GM12878 (cell line): Measurements from ENCODE around the gene GPC6. TPM values are rescaled to one million over a fixed set of nuclear protein-coding genes. Genes with fewer than 3 reads are reported as not detected.

ENCODE experiments used
- CBFB ChIP-seq: IDR thresholded peaks from 2 replicates; pipeline ENCODE4 v1.6.1; 2016; ENCODE audit warnings: antibody characterized with exemption, low read depth
- HDAC2 ChIP-seq: fragments of 200-600 bp; sonication (generic); IDR thresholded peaks from 2 replicates; pipeline ENCODE4 v1.6.1; 2017
- HDAC6 ChIP-seq: fragments of 200-600 bp; sonication (generic); IDR thresholded peaks from one replicate; pipeline ENCODE4 v1.8.0; 2017; ENCODE audit warnings: antibody characterized with exemption; ENCODE audit not compliant: unreplicated experiment
- NFYA ChIP-seq: IDR thresholded peaks from 2 replicates; pipeline ENCODE4 v1.6.1; 2011; ENCODE audit warnings: low read depth, mild to moderate bottlenecking, low read length, improper control_type of control experiment, borderline replicate concordance
- NR2C1 ChIP-seq: fragments of 450-650 bp; IDR thresholded peaks from 2 replicates; pipeline ENCODE4 v1.6.1; 2017; ENCODE audit warnings: antibody characterized with exemption, mild to moderate bottlenecking, moderate library complexity
- RUNX3 ChIP-seq: IDR thresholded peaks from 2 replicates; pipeline ENCODE4 v1.6.1; 2012; ENCODE audit warnings: low read length, inconsistent platforms
- TAF1 ChIP-seq: IDR thresholded peaks from 2 replicates; pipeline ENCODE4 v1.6.1; 2011; ENCODE audit warnings: mild to moderate bottlenecking, low read depth, low read length, borderline replicate concordance
- TCF12 ChIP-seq: IDR thresholded peaks from 2 replicates; pipeline ENCODE4 v1.6.1; 2011; ENCODE audit warnings: low read depth, mild to moderate bottlenecking, low read length
- ZNF217 ChIP-seq: fragments of 450-650 bp; IDR thresholded peaks from 2 replicates; pipeline ENCODE4 v1.6.1; 2017; ENCODE audit warnings: antibody characterized with exemption, mild to moderate bottlenecking
- polyA plus RNA-seq, 11 experiments: library from polyadenylated mRNA; depleted of rRNA in 4 of 11; unstranded in 6 of 11; stranded (reverse) in 5 of 11; fragments of >200 nt; fragmentation: Nextera tagmentation in 4 of 11; fragmentation: Illumina TruSeq in 1 of 11; extraction: Ambion mirVana in 4 of 11; extraction: Trizol in 1 of 11; gene quantifications; 1 replicate in 1 of 11; 2 replicates in 10 of 11; pipeline versions ENCODE4 v1.2.1 to v1.2.3, GENCODE V29; 2011 to 2016; ENCODE audit warnings: inconsistent platforms in 2 of 11, missing spikeins in 2 of 11, low read depth in 1 of 11
- total RNA-seq, 4 experiments: library from RNA; depleted of rRNA in 3 of 4; stranded (reverse); fragments of >200 nt in 3 of 4; fragmentation: Illumina TruSeq in 1 of 4; extraction: Trizol in 1 of 4; gene quantifications; 2 replicates each; pipeline versions ENCODE4 v1.2.1 to v1.2.3, GENCODE V29; 2013 to 2021
- TF ChIP-seq, protein P1 (sequence below): fragments of 450-650 bp; IDR thresholded peaks from 2 replicates; pipeline ENCODE4 v1.6.1; 2016; ENCODE audit warnings: mild to moderate bottlenecking, moderate library complexity, borderline replicate concordance
- TF ChIP-seq, protein P2 (sequence below): fragments of 450-650 bp; IDR thresholded peaks from 2 replicates; pipeline ENCODE4 v1.6.1; 2017; ENCODE audit warnings: low read depth, mild to moderate bottlenecking, moderate library complexity
- TF ChIP-seq, protein P3 (sequence below): fragments of 450-650 bp; formaldehyde crosslinking; IDR thresholded peaks from 2 replicates; pipeline ENCODE4 v1.4.0; 2020; ENCODE audit warnings: mild to moderate bottlenecking, moderate library complexity
- TF ChIP-seq, protein P4 (sequence below): fragments of 450-650 bp; IDR thresholded peaks from 2 replicates; pipeline ENCODE4 v1.6.1; 2018; ENCODE audit warnings: mild to moderate bottlenecking, low read depth, moderate library complexity; ENCODE audit not compliant: partially characterized antibody

Gene GPC6
- total and polyA plus RNA-seq, 10 of the 15 experiments (the other 5 are each of a cell fraction or from before 2014, with no cell fraction given) = 0.03 to 0.04 (median 0.03) TPM; not detected in 7

DNA sequence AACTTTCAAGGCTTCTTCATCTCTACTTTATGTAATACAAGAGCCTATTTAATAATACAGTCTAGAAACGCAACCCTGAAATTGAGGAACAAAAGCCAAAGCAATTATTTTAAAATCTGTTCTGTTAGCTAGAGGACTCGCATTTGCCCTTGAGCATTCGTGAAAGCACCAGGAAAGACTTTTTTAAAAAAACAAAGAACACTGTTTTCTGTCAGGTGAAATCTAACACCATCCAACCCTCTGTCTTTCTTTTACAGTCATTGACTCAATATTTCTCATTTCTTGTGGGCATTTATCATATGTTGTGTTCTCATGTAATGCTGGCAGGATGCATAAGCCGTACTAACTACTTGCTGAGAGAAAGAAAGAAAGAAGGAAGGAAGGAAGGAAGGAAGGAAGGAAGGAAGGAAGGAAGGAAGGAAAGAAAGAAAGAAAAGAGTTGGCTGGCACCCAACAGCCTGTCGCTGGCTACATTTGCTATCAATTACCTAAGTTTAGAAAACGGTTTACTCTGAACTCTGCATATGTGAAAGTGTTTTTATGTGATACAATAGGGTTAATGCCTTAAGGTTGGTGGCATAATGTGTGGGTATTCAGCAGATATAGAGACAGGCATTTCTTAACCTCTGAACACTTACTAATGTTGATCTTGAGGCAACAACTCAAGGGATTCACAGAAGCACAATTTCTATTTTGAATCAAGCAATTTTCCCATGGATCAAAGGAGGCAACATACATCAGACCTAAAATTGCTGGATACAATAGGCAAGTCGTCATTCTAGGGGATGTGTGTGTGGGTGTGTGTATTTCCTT, 807.4 kb downstream of the GPC6 start (continued):
- TF ChIP-seq, protein P1, sequence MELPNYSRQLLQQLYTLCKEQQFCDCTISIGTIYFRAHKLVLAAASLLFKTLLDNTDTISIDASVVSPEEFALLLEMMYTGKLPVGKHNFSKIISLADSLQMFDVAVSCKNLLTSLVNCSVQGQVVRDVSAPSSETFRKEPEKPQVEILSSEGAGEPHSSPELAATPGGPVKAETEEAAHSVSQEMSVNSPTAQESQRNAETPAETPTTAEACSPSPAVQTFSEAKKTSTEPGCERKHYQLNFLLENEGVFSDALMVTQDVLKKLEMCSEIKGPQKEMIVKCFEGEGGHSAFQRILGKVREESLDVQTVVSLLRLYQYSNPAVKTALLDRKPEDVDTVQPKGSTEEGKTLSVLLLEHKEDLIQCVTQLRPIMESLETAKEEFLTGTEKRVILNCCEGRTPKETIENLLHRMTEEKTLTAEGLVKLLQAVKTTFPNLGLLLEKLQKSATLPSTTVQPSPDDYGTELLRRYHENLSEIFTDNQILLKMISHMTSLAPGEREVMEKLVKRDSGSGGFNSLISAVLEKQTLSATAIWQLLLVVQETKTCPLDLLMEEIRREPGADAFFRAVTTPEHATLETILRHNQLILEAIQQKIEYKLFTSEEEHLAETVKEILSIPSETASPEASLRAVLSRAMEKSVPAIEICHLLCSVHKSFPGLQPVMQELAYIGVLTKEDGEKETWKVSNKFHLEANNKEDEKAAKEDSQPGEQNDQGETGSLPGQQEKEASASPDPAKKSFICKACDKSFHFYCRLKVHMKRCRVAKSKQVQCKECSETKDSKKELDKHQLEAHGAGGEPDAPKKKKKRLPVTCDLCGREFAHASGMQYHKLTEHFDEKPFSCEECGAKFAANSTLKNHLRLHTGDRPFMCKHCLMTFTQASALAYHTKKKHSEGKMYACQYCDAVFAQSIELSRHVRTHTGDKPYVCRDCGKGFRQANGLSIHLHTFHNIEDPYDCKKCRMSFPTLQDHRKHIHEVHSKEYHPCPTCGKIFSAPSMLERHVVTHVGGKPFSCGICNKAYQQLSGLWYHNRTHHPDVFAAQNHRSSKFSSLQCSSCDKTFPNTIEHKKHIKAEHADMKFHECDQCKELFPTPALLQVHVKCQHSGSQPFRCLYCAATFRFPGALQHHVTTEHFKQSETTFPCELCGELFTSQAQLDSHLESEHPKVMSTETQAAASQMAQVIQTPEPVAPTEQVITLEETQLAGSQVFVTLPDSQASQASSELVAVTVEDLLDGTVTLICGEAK = no peak
- TF ChIP-seq TCF12 = no peak
- TF ChIP-seq HDAC2 = no peak
- TF ChIP-seq CBFB = no peak
- no peak for TF ChIP-seq RUNX3
- TF ChIP-seq ZNF217 = no peak
- TF ChIP-seq, protein P2, sequence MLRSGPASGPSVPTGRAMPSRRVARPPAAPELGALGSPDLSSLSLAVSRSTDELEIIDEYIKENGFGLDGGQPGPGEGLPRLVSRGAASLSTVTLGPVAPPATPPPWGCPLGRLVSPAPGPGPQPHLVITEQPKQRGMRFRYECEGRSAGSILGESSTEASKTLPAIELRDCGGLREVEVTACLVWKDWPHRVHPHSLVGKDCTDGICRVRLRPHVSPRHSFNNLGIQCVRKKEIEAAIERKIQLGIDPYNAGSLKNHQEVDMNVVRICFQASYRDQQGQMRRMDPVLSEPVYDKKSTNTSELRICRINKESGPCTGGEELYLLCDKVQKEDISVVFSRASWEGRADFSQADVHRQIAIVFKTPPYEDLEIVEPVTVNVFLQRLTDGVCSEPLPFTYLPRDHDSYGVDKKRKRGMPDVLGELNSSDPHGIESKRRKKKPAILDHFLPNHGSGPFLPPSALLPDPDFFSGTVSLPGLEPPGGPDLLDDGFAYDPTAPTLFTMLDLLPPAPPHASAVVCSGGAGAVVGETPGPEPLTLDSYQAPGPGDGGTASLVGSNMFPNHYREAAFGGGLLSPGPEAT = no peak
- no peak for TF ChIP-seq HDAC6
- TF ChIP-seq TAF1 = no peak
- TF ChIP-seq, protein P3, sequence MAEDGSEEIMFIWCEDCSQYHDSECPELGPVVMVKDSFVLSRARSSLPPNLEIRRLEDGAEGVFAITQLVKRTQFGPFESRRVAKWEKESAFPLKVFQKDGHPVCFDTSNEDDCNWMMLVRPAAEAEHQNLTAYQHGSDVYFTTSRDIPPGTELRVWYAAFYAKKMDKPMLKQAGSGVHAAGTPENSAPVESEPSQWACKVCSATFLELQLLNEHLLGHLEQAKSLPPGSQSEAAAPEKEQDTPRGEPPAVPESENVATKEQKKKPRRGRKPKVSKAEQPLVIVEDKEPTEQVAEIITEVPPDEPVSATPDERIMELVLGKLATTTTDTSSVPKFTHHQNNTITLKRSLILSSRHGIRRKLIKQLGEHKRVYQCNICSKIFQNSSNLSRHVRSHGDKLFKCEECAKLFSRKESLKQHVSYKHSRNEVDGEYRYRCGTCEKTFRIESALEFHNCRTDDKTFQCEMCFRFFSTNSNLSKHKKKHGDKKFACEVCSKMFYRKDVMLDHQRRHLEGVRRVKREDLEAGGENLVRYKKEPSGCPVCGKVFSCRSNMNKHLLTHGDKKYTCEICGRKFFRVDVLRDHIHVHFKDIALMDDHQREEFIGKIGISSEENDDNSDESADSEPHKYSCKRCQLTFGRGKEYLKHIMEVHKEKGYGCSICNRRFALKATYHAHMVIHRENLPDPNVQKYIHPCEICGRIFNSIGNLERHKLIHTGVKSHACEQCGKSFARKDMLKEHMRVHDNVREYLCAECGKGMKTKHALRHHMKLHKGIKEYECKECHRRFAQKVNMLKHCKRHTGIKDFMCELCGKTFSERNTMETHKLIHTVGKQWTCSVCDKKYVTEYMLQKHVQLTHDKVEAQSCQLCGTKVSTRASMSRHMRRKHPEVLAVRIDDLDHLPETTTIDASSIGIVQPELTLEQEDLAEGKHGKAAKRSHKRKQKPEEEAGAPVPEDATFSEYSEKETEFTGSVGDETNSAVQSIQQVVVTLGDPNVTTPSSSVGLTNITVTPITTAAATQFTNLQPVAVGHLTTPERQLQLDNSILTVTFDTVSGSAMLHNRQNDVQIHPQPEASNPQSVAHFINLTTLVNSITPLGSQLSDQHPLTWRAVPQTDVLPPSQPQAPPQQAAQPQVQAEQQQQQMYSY (CRISPR knock-in tag) = no peak
- no peak for TF ChIP-seq NR2C1
- no peak for TF ChIP-seq NFYA
- TF ChIP-seq, protein P4, sequence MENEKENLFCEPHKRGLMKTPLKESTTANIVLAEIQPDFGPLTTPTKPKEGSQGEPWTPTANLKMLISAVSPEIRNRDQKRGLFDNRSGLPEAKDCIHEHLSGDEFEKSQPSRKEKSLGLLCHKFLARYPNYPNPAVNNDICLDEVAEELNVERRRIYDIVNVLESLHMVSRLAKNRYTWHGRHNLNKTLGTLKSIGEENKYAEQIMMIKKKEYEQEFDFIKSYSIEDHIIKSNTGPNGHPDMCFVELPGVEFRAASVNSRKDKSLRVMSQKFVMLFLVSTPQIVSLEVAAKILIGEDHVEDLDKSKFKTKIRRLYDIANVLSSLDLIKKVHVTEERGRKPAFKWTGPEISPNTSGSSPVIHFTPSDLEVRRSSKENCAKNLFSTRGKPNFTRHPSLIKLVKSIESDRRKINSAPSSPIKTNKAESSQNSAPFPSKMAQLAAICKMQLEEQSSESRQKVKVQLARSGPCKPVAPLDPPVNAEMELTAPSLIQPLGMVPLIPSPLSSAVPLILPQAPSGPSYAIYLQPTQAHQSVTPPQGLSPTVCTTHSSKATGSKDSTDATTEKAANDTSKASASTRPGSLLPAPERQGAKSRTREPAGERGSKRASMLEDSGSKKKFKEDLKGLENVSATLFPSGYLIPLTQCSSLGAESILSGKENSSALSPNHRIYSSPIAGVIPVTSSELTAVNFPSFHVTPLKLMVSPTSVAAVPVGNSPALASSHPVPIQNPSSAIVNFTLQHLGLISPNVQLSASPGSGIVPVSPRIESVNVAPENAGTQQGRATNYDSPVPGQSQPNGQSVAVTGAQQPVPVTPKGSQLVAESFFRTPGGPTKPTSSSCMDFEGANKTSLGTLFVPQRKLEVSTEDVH = no peak
